ENCODE results near the gene GNG12. TPM values are rescaled to one million over a fixed set of nuclear protein-coding genes. Genes with fewer than 3 reads are reported as not detected.

GNG12 gene
- total and polyA plus RNA-seq, 4 experiments from 2014 or later, result not detected

GRCh38 chr1:67821263-67821662 lies 12.0 kb downstream of the GNG12 start:
- H3K27me3 ChIP-seq (ENCODE audit: insufficient read depth, low read length), result no peaks in the 10 kb centered on the region
- Mint-ChIP-seq H3K36me3 (no peaks in the 10 kb centered on the region), H3K27ac (no peak overlapping the region), H3K4me3 (no peak overlapping the region), H3K4me1 (no peaks in the 10 kb centered on the region), H3K9me3 (no peaks in the 10 kb centered on the region), H3K27me3 (peaks cover 16 to 19% of the 10 kb centered on the region in 2 donors)
- CTCF ChIA-PET (ENCODE audit: partially characterized antibody), result interaction anchor here (1.0 kb wide), 1 partner anchor 30 kb away, joined by 4 read pairs; no protein-coding TSS in a partner anchor
- H3K9me3 ChIP-seq (ENCODE audit: control insufficient read depth in 1 of 2, low read length in 2 of 2), result no peaks in the 10 kb centered on the region
- no peak for DNase-seq
- H3K4me1 ChIP-seq (ENCODE audit: insufficient read depth, low read length), result no peaks in the 10 kb centered on the region
- H3K27ac ChIP-seq (ENCODE audit: low read depth, low read length), result no peak overlapping the region
- H3K36me3 ChIP-seq (ENCODE audit: insufficient read depth, low read length), result no peaks in the 10 kb centered on the region
- intact Hi-C loops (cut with micrococcal nuclease), result no loop called here
- no peak overlapping the region for H3K4me3 ChIP-seq (ENCODE audit: low read length in 2 of 2)
- POLR2A ChIA-PET (ENCODE audit: partially characterized antibody), result no interaction called here

DNA sequence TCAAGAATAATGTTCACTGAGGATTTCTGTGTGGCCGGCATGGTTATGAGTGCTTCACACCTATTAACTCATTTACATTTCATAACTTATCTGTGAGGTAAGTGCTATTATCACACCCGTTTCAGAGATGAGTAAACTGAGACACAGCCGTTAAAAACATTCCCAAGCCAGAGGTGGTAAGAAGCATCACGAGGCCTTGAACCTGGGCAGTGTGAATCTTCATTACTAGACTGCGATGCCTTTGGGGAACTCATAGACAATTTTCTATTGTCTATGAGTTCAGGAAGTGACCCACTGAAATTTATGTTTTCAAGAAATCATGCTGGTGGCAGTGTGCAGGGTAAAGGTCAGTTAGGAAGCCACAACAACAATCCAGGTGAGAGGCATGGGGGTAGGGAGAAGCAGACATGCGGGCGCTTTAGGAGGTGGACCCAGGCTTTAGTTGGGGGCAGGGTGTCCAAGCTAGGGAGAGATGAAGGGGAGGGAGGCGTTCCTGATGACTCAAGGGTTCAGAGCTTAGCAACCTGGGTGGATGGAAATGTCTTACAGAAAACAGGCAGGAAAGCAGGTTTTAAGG lies 14.5 kb downstream of the GNG12 start:
- no peak overlapping the region for H3K27ac ChIP-seq (ENCODE audit: low read depth, low read length)
- Mint-ChIP-seq H3K27ac (no peak overlapping the region), H3K27me3 (peaks cover 15 to 17% of the 10 kb centered on the region in 2 donors), H3K4me1 (no peaks in the 10 kb centered on the region), H3K36me3 (no peaks in the 10 kb centered on the region), H3K9me3 (no peaks in the 10 kb centered on the region), H3K4me3 (no peak overlapping the region)
- no peak for DNase-seq
- no peaks in the 10 kb centered on the region for H3K9me3 ChIP-seq (ENCODE audit: control insufficient read depth in 1 of 2, low read length in 2 of 2)
- intact Hi-C loops (cut with micrococcal nuclease), result no loop called here
- H3K4me3 ChIP-seq (ENCODE audit: low read length in 2 of 2), result no peak overlapping the region
- ChIA-PET POLR2A (ENCODE audit: partially characterized antibody) (no interaction called here), CTCF (ENCODE audit: partially characterized antibody) (no interaction called here)
- H3K36me3 ChIP-seq (ENCODE audit: insufficient read depth, low read length), result no peaks in the 10 kb centered on the region
- H3K27me3 ChIP-seq (ENCODE audit: insufficient read depth, low read length), result no peaks in the 10 kb centered on the region
- no peaks in the 10 kb centered on the region for H3K4me1 ChIP-seq (ENCODE audit: insufficient read depth, low read length)

GRCh38 chr1:67818162-67818561 lies 15.1 kb downstream of the GNG12 start:
- Mint-ChIP-seq H3K27me3 (peaks cover 13 to 15% of the 10 kb centered on the region in 2 donors), H3K4me3 (no peak overlapping the region), H3K36me3 (no peaks in the 10 kb centered on the region), H3K9me3 (no peaks in the 10 kb centered on the region), H3K27ac (no peak overlapping the region), H3K4me1 (no peaks in the 10 kb centered on the region)
- intact Hi-C loops (cut with micrococcal nuclease), result no loop called here
- H3K36me3 ChIP-seq (ENCODE audit: insufficient read depth, low read length), result no peaks in the 10 kb centered on the region
- H3K4me1 ChIP-seq (ENCODE audit: insufficient read depth, low read length), result no peaks in the 10 kb centered on the region
- CTCF ChIA-PET (ENCODE audit: partially characterized antibody), result no interaction called here
- no peak for DNase-seq
- H3K9me3 ChIP-seq (ENCODE audit: control insufficient read depth in 1 of 2, low read length in 2 of 2), result no peaks in the 10 kb centered on the region
- H3K27ac ChIP-seq (ENCODE audit: low read depth, low read length), result no peak overlapping the region
- H3K4me3 ChIP-seq (ENCODE audit: low read length in 2 of 2), result no peak overlapping the region
- H3K27me3 ChIP-seq (ENCODE audit: insufficient read depth, low read length), result no peaks in the 10 kb centered on the region
- POLR2A ChIA-PET (ENCODE audit: partially characterized antibody), result no interaction called here

- Mint-ChIP-seq H3K4me1 (no peaks in the 10 kb centered on the region), H3K27ac (no peak overlapping the region), H3K36me3 (no peaks in the 10 kb centered on the region), H3K27me3 (peaks cover 13 to 15% of the 10 kb centered on the region in 2 donors), H3K9me3 (no peaks in the 10 kb centered on the region), H3K4me3 (no peak overlapping the region)
- Histone ChIP-seq H3K4me3 (ENCODE audit: low read length in 2 of 2) (no peak overlapping the region), H3K27ac (ENCODE audit: low read depth, low read length) (no peak overlapping the region), H3K4me1 (ENCODE audit: insufficient read depth, low read length) (no peaks in the 10 kb centered on the region), H3K9me3 (ENCODE audit: control insufficient read depth in 1 of 2, low read length in 2 of 2) (no peaks in the 10 kb centered on the region), H3K27me3 (ENCODE audit: insufficient read depth, low read length) (no peaks in the 10 kb centered on the region), H3K36me3 (ENCODE audit: insufficient read depth, low read length) (no peaks in the 10 kb centered on the region)
- intact Hi-C loops (cut with micrococcal nuclease), result no loop called here
- CTCF ChIA-PET (ENCODE audit: partially characterized antibody), result no interaction called here
- no peak for DNase-seq
- POLR2A ChIA-PET (ENCODE audit: partially characterized antibody), result no interaction called here
Measured at GRCh38 chr1:67817319-67817718, 15.9 kb downstream of the GNG12 start.

DNA sequence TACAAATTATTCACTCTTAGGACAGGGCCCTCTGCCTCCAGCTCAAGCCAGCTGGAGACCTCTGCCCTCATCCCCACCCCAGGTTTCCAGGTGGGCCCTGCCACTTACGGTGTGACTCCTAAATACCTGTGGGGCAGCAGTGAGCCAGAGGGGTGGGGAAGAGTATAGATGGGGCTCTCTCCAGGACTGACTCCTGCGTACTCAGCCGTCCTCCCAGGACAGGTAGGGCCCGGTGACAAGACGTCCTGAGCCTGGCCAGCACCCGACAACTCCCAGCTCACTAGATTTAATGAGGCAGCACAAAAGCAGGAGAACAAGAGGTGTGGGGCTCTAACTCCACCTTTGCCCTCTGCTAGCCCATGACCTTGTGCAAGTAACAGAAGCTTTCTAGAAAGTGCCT lies 16.8 kb downstream of the GNG12 start:
- H3K27ac ChIP-seq (ENCODE audit: low read depth, low read length), result no peak overlapping the region
- intact Hi-C loops (cut with micrococcal nuclease), result no loop called here
- peaks cover 13 to 15% of the 10 kb centered on the region in 2 donors for H3K27me3 Mint-ChIP-seq
- CTCF ChIA-PET (ENCODE audit: partially characterized antibody), result no interaction called here
- no peak overlapping the region for H3K4me3 Mint-ChIP-seq
- H3K36me3 Mint-ChIP-seq, result no peaks in the 10 kb centered on the region
- POLR2A ChIA-PET (ENCODE audit: partially characterized antibody), result no interaction called here
- no peaks in the 10 kb centered on the region for H3K27me3 ChIP-seq (ENCODE audit: insufficient read depth, low read length)
- DNase-seq, result no peak
- H3K4me1 ChIP-seq (ENCODE audit: insufficient read depth, low read length), result no peaks in the 10 kb centered on the region
- no peak overlapping the region for H3K27ac Mint-ChIP-seq
- no peaks in the 10 kb centered on the region for H3K36me3 ChIP-seq (ENCODE audit: insufficient read depth, low read length)
- no peaks in the 10 kb centered on the region for H3K4me1 Mint-ChIP-seq
- no peaks in the 10 kb centered on the region for H3K9me3 Mint-ChIP-seq
- H3K9me3 ChIP-seq (ENCODE audit: control insufficient read depth in 1 of 2, low read length in 2 of 2), result no peaks in the 10 kb centered on the region
- H3K4me3 ChIP-seq (ENCODE audit: low read length in 2 of 2), result no peak overlapping the region

GRCh38 chr1:67816095-67816475 lies 17.2 kb downstream of the GNG12 start:
- POLR2A ChIA-PET (ENCODE audit: partially characterized antibody), result no interaction called here
- no peak overlapping the region for H3K4me3 Mint-ChIP-seq
- H3K9me3 Mint-ChIP-seq, result no peaks in the 10 kb centered on the region
- DNase-seq, result no peak
- Histone ChIP-seq H3K4me3 (ENCODE audit: low read length in 2 of 2) (no peak overlapping the region), H3K27ac (ENCODE audit: low read depth, low read length) (no peak overlapping the region), H3K36me3 (ENCODE audit: insufficient read depth, low read length) (no peaks in the 10 kb centered on the region), H3K27me3 (ENCODE audit: insufficient read depth, low read length) (no peaks in the 10 kb centered on the region), H3K4me1 (ENCODE audit: insufficient read depth, low read length) (no peaks in the 10 kb centered on the region), H3K9me3 (ENCODE audit: control insufficient read depth in 1 of 2, low read length in 2 of 2) (no peaks in the 10 kb centered on the region)
- CTCF ChIA-PET (ENCODE audit: partially characterized antibody), result no interaction called here
- H3K4me1 Mint-ChIP-seq, result no peaks in the 10 kb centered on the region
- peaks cover 13 to 14% of the 10 kb centered on the region in 2 donors for H3K27me3 Mint-ChIP-seq
- intact Hi-C loops (cut with micrococcal nuclease), result no loop called here
- H3K27ac Mint-ChIP-seq, result no peak overlapping the region
- H3K36me3 Mint-ChIP-seq, result no peaks in the 10 kb centered on the region

GRCh38 chr1:67815303-67816094 lies 17.8 kb downstream of the GNG12 start:
- no peaks in the 10 kb centered on the region for H3K9me3 ChIP-seq (ENCODE audit: control insufficient read depth in 1 of 2, low read length in 2 of 2)
- no peaks in the 10 kb centered on the region for H3K4me1 ChIP-seq (ENCODE audit: insufficient read depth, low read length)
- Mint-ChIP-seq H3K4me1 (no peaks in the 10 kb centered on the region), H3K9me3 (no peaks in the 10 kb centered on the region), H3K27me3 (peaks cover 13 to 14% of the 10 kb centered on the region in 2 donors), H3K36me3 (no peaks in the 10 kb centered on the region), H3K4me3 (no peak overlapping the region), H3K27ac (no peak overlapping the region)
- ChIA-PET POLR2A (ENCODE audit: partially characterized antibody) (no interaction called here), CTCF (ENCODE audit: partially characterized antibody) (no interaction called here)
- H3K27ac ChIP-seq (ENCODE audit: low read depth, low read length), result no peak overlapping the region
- intact Hi-C loops (cut with micrococcal nuclease), result no loop called here
- H3K4me3 ChIP-seq (ENCODE audit: low read length in 2 of 2), result no peak overlapping the region
- no peak for DNase-seq
- no peaks in the 10 kb centered on the region for H3K36me3 ChIP-seq (ENCODE audit: insufficient read depth, low read length)
- no peaks in the 10 kb centered on the region for H3K27me3 ChIP-seq (ENCODE audit: insufficient read depth, low read length)

Data from CD4-positive, alpha-beta memory T cell (primary cell).